Measurements from ENCODE around the gene RPS3. TPM values are rescaled to one million over a fixed set of nuclear protein-coding genes. Genes with fewer than 3 reads are reported as not detected.

RPS3 gene
- total and polyA plus RNA-seq, 2 donors (not counting 3 experiments of a cell fraction or from before 2014, with no cell fraction given): 2,973 to 3,734 TPM

DNA sequence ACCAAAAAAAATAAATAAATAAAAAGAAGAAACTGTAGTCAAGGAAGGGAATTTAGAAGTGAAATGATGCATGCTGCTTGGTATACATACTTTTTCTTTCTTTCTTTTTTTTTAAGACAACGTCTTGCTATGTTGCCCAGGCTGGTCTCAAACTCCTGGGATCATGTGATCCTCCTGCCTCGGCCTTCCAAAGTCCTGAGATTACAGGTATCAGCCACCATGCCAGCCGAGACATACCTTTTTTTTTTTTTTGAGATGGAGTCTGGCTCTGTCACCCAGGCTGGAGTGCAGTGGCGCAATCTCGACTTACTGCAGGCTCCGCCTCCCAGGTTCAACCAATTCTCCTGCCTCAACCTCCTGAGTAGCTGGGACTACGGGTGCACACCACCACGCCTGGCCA, 26.1 kb upstream of the RPS3 start:
- H3K4me1 ChIP-seq (ENCODE audit: control insufficient read depth, extremely low read depth, insufficient read depth, low read length): peaks cover 14% of the 10 kb centered on the region
- TF ChIP-seq FOS (IDR thresholded peaks at IDR 0.05; ENCODE audit: borderline replicate concordance, insufficient read depth, low read length) (no peak), JUN (IDR thresholded peaks at IDR 0.05; ENCODE audit: borderline replicate concordance, insufficient read depth, insufficient read length, low read depth) (no peak), POLR2AphosphoS5 (IDR thresholded peaks at IDR 0.05; ENCODE audit: insufficient read depth, low read depth, low read length) (no peak), EZH2 (IDR thresholded peaks at IDR 0.05; ENCODE audit: borderline replicate concordance, low read depth, low read length, severe bottlenecking) (no peak), GATA2 (IDR thresholded peaks at IDR 0.05; ENCODE audit: insufficient read depth, insufficient read length, low read depth, low read length) (no peak), POLR2A (IDR thresholded peaks at IDR 0.05; ENCODE audit: low read depth, low read length) (no peak), MYC (IDR thresholded peaks at IDR 0.05; ENCODE audit: low read depth, low read length) (no peak), MAX (IDR thresholded peaks at IDR 0.05; ENCODE audit: insufficient read depth, insufficient read length) (no peak)
- TF ChIP-seq, protein P1, sequence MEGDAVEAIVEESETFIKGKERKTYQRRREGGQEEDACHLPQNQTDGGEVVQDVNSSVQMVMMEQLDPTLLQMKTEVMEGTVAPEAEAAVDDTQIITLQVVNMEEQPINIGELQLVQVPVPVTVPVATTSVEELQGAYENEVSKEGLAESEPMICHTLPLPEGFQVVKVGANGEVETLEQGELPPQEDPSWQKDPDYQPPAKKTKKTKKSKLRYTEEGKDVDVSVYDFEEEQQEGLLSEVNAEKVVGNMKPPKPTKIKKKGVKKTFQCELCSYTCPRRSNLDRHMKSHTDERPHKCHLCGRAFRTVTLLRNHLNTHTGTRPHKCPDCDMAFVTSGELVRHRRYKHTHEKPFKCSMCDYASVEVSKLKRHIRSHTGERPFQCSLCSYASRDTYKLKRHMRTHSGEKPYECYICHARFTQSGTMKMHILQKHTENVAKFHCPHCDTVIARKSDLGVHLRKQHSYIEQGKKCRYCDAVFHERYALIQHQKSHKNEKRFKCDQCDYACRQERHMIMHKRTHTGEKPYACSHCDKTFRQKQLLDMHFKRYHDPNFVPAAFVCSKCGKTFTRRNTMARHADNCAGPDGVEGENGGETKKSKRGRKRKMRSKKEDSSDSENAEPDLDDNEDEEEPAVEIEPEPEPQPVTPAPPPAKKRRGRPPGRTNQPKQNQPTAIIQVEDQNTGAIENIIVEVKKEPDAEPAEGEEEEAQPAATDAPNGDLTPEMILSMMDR (IDR thresholded peaks at IDR 0.05; ENCODE audit: extremely low read depth in 1 of 2, insufficient read depth in 1 of 2, low read depth in 1 of 2, low read length in 2 of 2): no peak
- CTCF ChIA-PET: interaction anchor here (2.3 kb wide), 1 partner anchor 93 kb away, joined by 11 read pairs; no protein-coding TSS in a partner anchor
- dilution Hi-C loops (cut with MboI; ENCODE audit: extremely low pct_ligation_motif_present, low sequenced_read_pairs): no loop called here
- no peak overlapping the region for H2AFZ ChIP-seq (ENCODE audit: low read depth, low read length)
- DNase-seq (ENCODE audit: low read depth, low spot score) (no peak), FAIRE-seq (no peak)
- H3K79me2 ChIP-seq (ENCODE audit: control insufficient read depth, insufficient read depth, low read length): no peaks in the 10 kb centered on the region
- H3K4me2 ChIP-seq (ENCODE audit: insufficient read depth, low read length): no peak overlapping the region
- no peak overlapping the region for H3K27ac ChIP-seq (ENCODE audit: insufficient read depth, low read depth, low read length)
- no peaks in the 10 kb centered on the region for H3K36me3 ChIP-seq (ENCODE audit: control insufficient read depth in 2 of 2, extremely low read depth in 1 of 2, insufficient read depth in 2 of 2, low read length in 2 of 2)
- BruUV-seq (replicated peaks): no TSS peak
- no peaks in the 10 kb centered on the region for H4K20me1 ChIP-seq (replicated peaks; ENCODE audit: control insufficient read depth, extremely low read depth, insufficient read depth, low read length)
- no peaks in the 10 kb centered on the region for H3K27me3 ChIP-seq (ENCODE audit: control insufficient read depth in 2 of 2, insufficient read depth in 2 of 2, low read length in 2 of 2)
- H3K9me1 ChIP-seq (replicated peaks; ENCODE audit: control insufficient read depth, extremely low read depth, insufficient read depth, low read length): no peaks in the 10 kb centered on the region
- intact Hi-C loops (cut with micrococcal nuclease): no loop called here
- no peaks in the 10 kb centered on the region for H3K9me3 ChIP-seq (replicated peaks; ENCODE audit: control insufficient read depth, insufficient read depth, low read length)
- H3K9ac ChIP-seq (replicated peaks; ENCODE audit: extremely low read depth, insufficient read depth, low read length): no peak overlapping the region
- H3K4me3 ChIP-seq (replicated peaks in 1 of 3; ENCODE audit: insufficient read depth in 1 of 3, low read depth in 1 of 3, low read length in 3 of 3): no peak overlapping the region
- POLR2A ChIA-PET: no interaction called here

Data from endothelial cell of umbilical vein (primary cell).